Measurements from ENCODE around the gene GAST.

- TF ChIP-seq POLR2A (IDR thresholded peaks at IDR 0.05; ENCODE audit: low read depth, low read length): no peak
- TF ChIP-seq TAF1 (IDR thresholded peaks at IDR 0.05; ENCODE audit: borderline replicate concordance, low read depth, low read length): no peak
- no peak for TF ChIP-seq POLR2AphosphoS5 (IDR thresholded peaks at IDR 0.05; ENCODE audit: low read depth, low read length)
Observed at GRCh38 chr17:41723801-41724475, 11.8 kb downstream of the GAST start.

Measured in GM12892 (cell line).